BLaER1 treated with 17β-estradiol and CSF1 and Interleukin-3, amounts not matched to agents 10 nM and 100 nM (cell line): ENCODE data around the gene TMEM236.

Source experiments
- H3K27ac ChIP-seq, 11 experiments: shearing (Covaris generic); formaldehyde crosslinking; 2 replicates each; pipeline ENCODE4 v1.8.1; 2022
- H3K27me3 ChIP-seq, 11 experiments: shearing (Covaris generic); formaldehyde crosslinking; 2 replicates each; pipeline ENCODE4 v1.8.1; 2022
- H3K36me3 ChIP-seq, 11 experiments: shearing (Covaris generic); formaldehyde crosslinking; 2 replicates each; pipeline ENCODE4 v1.8.1; 2022
- H3K4me1 ChIP-seq, 10 experiments: shearing (Covaris generic); formaldehyde crosslinking; 2 replicates each; pipeline ENCODE4 v1.8.1; 2022
- H3K4me2 ChIP-seq, 11 experiments: shearing (Covaris generic); formaldehyde crosslinking; 2 replicates each; pipeline ENCODE4 v1.8.1; 2022
- H3K4me3 ChIP-seq, 10 experiments: shearing (Covaris generic); formaldehyde crosslinking; 2 replicates each; pipeline ENCODE4 v1.8.1; 2022
- H3K9ac ChIP-seq, 11 experiments: shearing (Covaris generic); formaldehyde crosslinking; 2 replicates each; pipeline ENCODE4 v1.8.1; 2022
- H3K9me3 ChIP-seq, 11 experiments: shearing (Covaris generic); formaldehyde crosslinking; replicated peaks in 1 of 11; 2 replicates each; pipeline ENCODE4 v1.8.1; 2022
- H4K20me1 ChIP-seq, 11 experiments: shearing (Covaris generic); formaldehyde crosslinking; 2 replicates each; pipeline ENCODE4 v1.8.1; 2022
- Cebpa-rat ChIP-seq, 11 experiments: shearing (Covaris generic); IDR thresholded peaks; 2 replicates each; pipeline ENCODE4 v1.8.1; 2022

TMEM236 gene

GRCh38 chr10:17737027-17737965 is 14.7 kb upstream of the TMEM236 start:
- H3K4me3 ChIP-seq = no peak overlapping the region
- no peaks in the 10 kb centered on the region for H3K27me3 ChIP-seq
- no peak overlapping the region for H3K27ac ChIP-seq
- H3K36me3 ChIP-seq = no peaks in the 10 kb centered on the region
- no peaks in the 10 kb centered on the region for H3K9me3 ChIP-seq
- no peaks in the 10 kb centered on the region; a peak in 1 of 22 replicates for H4K20me1 ChIP-seq
- H3K4me2 ChIP-seq = peak overlapping the region in 2 of 11 experiments; percentile 39 to 61; a peak in 4 of 22 replicates
- no peak overlapping the region for H3K9ac ChIP-seq
- peaks cover 0 to 33% (median 4%) of the 10 kb centered on the region in 10 experiments; a peak in 8 of 20 replicates for H3K4me1 ChIP-seq
- TF ChIP-seq Cebpa-rat (IDR thresholded peaks at IDR 0.05) = no peak

GRCh38 chr10:17740668-17741067 is 11.3 kb upstream of the TMEM236 start:
- no peaks in the 10 kb centered on the region for H3K9me3 ChIP-seq
- H3K4me2 ChIP-seq = no peak overlapping the region
- H3K9ac ChIP-seq = no peak overlapping the region
- H3K27ac ChIP-seq = no peak overlapping the region
- no peak overlapping the region for H3K4me3 ChIP-seq
- H3K4me1 ChIP-seq = peaks cover 27 to 52% (median 30%) of the 10 kb centered on the region in 10 experiments
- no peak for TF ChIP-seq Cebpa-rat (IDR thresholded peaks at IDR 0.05)
- no peaks in the 10 kb centered on the region for H3K27me3 ChIP-seq
- no peaks in the 10 kb centered on the region; a peak in 1 of 22 replicates for H4K20me1 ChIP-seq
- H3K36me3 ChIP-seq = no peaks in the 10 kb centered on the region

- Histone ChIP-seq H3K9me3 (peaks cover 0 to 5% (median 0%) of the 10 kb centered on the region in 11 experiments; a peak in 1 of 22 replicates), H3K27me3 (0 out of 22 replicates have a peak, but pooled peaks cover 0 to under 1% (median 0%) of the 10 kb centered on the region in 11 experiments), H3K4me1 (peaks cover 32 to 49% (median 36%) of the 10 kb centered on the region in 10 experiments), H3K27ac (peak overlapping the region in 5 of 11 experiments; percentile 64 to 81 (median 75); a peak in 9 of 22 replicates), H3K36me3 (no peaks in the 10 kb centered on the region), H3K4me3 (no peak overlapping the region), H3K9ac (no peak overlapping the region), H3K4me2 (peak overlapping the region; percentile 58 to 83 (median 80); a peak in 13 of 22 replicates), H4K20me1 (no peaks in the 10 kb centered on the region)
- TF ChIP-seq Cebpa-rat (IDR thresholded peaks at IDR 0.05) = no peak
Measured at GRCh38 chr10:17742918-17743317, 9.1 kb upstream of the TMEM236 start.

GRCh38 chr10:17743437-17743836 is 8.6 kb upstream of the TMEM236 start:
- H3K4me2 ChIP-seq = peak overlapping the region; percentile 58 to 83 (median 80)
- H3K4me1 ChIP-seq = peaks cover 32 to 49% (median 34%) of the 10 kb centered on the region in 10 experiments

GRCh38 chr10:17744341-17744861 is 7.6 kb upstream of the TMEM236 start:
- H3K27me3 ChIP-seq = 0 out of 22 replicates have a peak, but pooled peaks cover 0 to 2% (median 0%) of the 10 kb centered on the region in 11 experiments
- H3K27ac ChIP-seq = peak overlapping the region; percentile 34 to 81 (median 65); a peak in 21 of 22 replicates
- H3K4me2 ChIP-seq = peak overlapping the region; percentile 58 to 83 (median 80)
- H3K4me3 ChIP-seq = peak overlapping the region in 8 of 10 experiments; percentile 3 to 36 (median 14); a peak in 8 of 20 replicates
- H3K36me3 ChIP-seq = no peaks in the 10 kb centered on the region
- peaks cover 0 to 5% (median 0%) of the 10 kb centered on the region in 11 experiments; a peak in 1 of 22 replicates for H3K9me3 ChIP-seq
- H3K4me1 ChIP-seq = peaks cover 32 to 49% (median 34%) of the 10 kb centered on the region in 10 experiments
- no peaks in the 10 kb centered on the region for H4K20me1 ChIP-seq
- peak overlapping the region in 10 of 11 experiments; percentile 7 to 75 (median 52); a peak in 17 of 22 replicates for H3K9ac ChIP-seq
- no peak for TF ChIP-seq Cebpa-rat (IDR thresholded peaks at IDR 0.05)

More at GRCh38 chr10:17743437-17743836, 8.6 kb upstream of the TMEM236 start:
- Histone ChIP-seq H4K20me1 (no peaks in the 10 kb centered on the region), H3K27ac (peak overlapping the region in 10 of 11 experiments; percentile 34 to 81 (median 66); a peak in 19 of 22 replicates), H3K36me3 (no peaks in the 10 kb centered on the region), H3K27me3 (0 out of 22 replicates have a peak, but pooled peaks cover 0 to 2% (median 0%) of the 10 kb centered on the region in 11 experiments), H3K9ac (peak overlapping the region in 5 of 11 experiments; percentile 23 to 63 (median 51); a peak in 6 of 22 replicates), H3K9me3 (peaks cover 0 to 5% (median 0%) of the 10 kb centered on the region in 11 experiments; a peak in 1 of 22 replicates), H3K4me3 (no peak overlapping the region)
- TF ChIP-seq Cebpa-rat (IDR thresholded peaks at IDR 0.05) = no peak

GRCh38 chr10:17747883-17748550 is 4.0 kb upstream of the TMEM236 start:
- Histone ChIP-seq H3K27ac (no peak overlapping the region), H3K4me2 (no peak overlapping the region), H4K20me1 (no peaks in the 10 kb centered on the region), H3K36me3 (no peaks in the 10 kb centered on the region), H3K9me3 (peaks cover 0 to 5% (median 0%) of the 10 kb centered on the region in 11 experiments; a peak in 1 of 22 replicates), H3K4me1 (peaks cover 30 to 48% (median 35%) of the 10 kb centered on the region in 10 experiments), H3K27me3 (0 out of 22 replicates have a peak, but pooled peaks cover 0 to 2% (median 0%) of the 10 kb centered on the region in 11 experiments), H3K4me3 (no peak overlapping the region), H3K9ac (no peak overlapping the region)
- no peak for TF ChIP-seq Cebpa-rat (IDR thresholded peaks at IDR 0.05)

- Histone ChIP-seq H4K20me1 (no peaks in the 10 kb centered on the region), H3K27me3 (0 out of 22 replicates have a peak, but pooled peaks cover 0 to 2% (median 0%) of the 10 kb centered on the region in 11 experiments), H3K4me1 (peaks cover 12 to 29% (median 17%) of the 10 kb centered on the region in 10 experiments), H3K9me3 (peaks cover 0 to 5% (median 0%) of the 10 kb centered on the region in 11 experiments; a peak in 1 of 22 replicates), H3K27ac (no peak overlapping the region), H3K4me3 (no peak overlapping the region), H3K9ac (no peak overlapping the region), H3K36me3 (no peaks in the 10 kb centered on the region), H3K4me2 (no peak overlapping the region)
- TF ChIP-seq Cebpa-rat (IDR thresholded peaks at IDR 0.05) = no peak
Measured at GRCh38 chr10:17749890-17750289, 2.1 kb upstream of the TMEM236 start.

- Histone ChIP-seq H4K20me1 (no peaks in the 10 kb centered on the region), H3K9me3 (peaks cover 0 to 13% (median 0%) of the 10 kb centered on the region in 11 experiments; a peak in 5 of 22 replicates), H3K36me3 (no peaks in the 10 kb centered on the region), H3K4me3 (no peak overlapping the region), H3K4me1 (peaks cover 5 to 31% (median 11%) of the 10 kb centered on the region in 10 experiments; a peak in 14 of 20 replicates), H3K9ac (0 out of 22 replicates have a peak overlapping the region, but pooled peaks of 1 of the 11 experiments have one; percentile 2), H3K27ac (no peak overlapping the region; a peak in 1 of 22 replicates), H3K27me3 (no peaks in the 10 kb centered on the region), H3K4me2 (peak overlapping the region; percentile 1 to 62 (median 24); a peak in 21 of 22 replicates)
- no peak for TF ChIP-seq Cebpa-rat (IDR thresholded peaks at IDR 0.05)
Measured at GRCh38 chr10:17756557-17757217, 4.7 kb downstream of the TMEM236 start.
